HepG2 (cell line): ENCODE measurements around the gene FAM9C.

ENCODE experiments used
- POLR2A ChIP-seq, 2 experiments: IDR thresholded peaks; 2 replicates each; pipeline ENCODE4 v1.6.1; 2011; ENCODE audit warnings: low read depth in 2 of 2, low read length in 2 of 2, mild to moderate bottlenecking in 1 of 2, moderate library complexity in 1 of 2; ENCODE audit not compliant: insufficient read depth in 1 of 2
- SUZ12 ChIP-seq: fragments of 150-350 bp; IDR thresholded peaks from 2 replicates; pipeline ENCODE4 v1.6.1; 2014; ENCODE audit warnings: low read depth, low read length
- ZNF484 ChIP-seq: sonication (generic); formaldehyde crosslinking; IDR thresholded peaks from 2 replicates; pipeline ENCODE4 v1.5.1; 2020; ENCODE audit warnings: mild to moderate bottlenecking, low read depth, missing genetic modification reagents, borderline replicate concordance
- ZNF562 ChIP-seq: sonication (generic); formaldehyde crosslinking; IDR thresholded peaks from 2 replicates; pipeline ENCODE4 v1.8.0; 2022; ENCODE audit warnings: missing genetic modification reagents, borderline replicate concordance
- ZNF589 ChIP-seq: sonication (generic); formaldehyde crosslinking; conservative IDR thresholded peaks from 2 replicates; pipeline ENCODE4 v1.8.0; 2022; ENCODE audit warnings: mild to moderate bottlenecking, moderate library complexity, missing genetic modification reagents
- TF ChIP-seq, protein P1 (sequence below): sonication (generic); formaldehyde crosslinking; IDR thresholded peaks from 2 replicates; pipeline ENCODE4 v1.5.0; 2020; ENCODE audit warnings: mild to moderate bottlenecking, missing genetic modification reagents, moderate library complexity
- TF ChIP-seq, protein P2 (sequence below), 2 experiments: IDR thresholded peaks; 2 replicates each; pipeline ENCODE4 v1.6.1; 2011 to 2012; ENCODE audit warnings: low read length in 2 of 2, borderline replicate concordance in 1 of 2, low read depth in 1 of 2, mild to moderate bottlenecking in 1 of 2, moderate library complexity in 1 of 2

DNA sequence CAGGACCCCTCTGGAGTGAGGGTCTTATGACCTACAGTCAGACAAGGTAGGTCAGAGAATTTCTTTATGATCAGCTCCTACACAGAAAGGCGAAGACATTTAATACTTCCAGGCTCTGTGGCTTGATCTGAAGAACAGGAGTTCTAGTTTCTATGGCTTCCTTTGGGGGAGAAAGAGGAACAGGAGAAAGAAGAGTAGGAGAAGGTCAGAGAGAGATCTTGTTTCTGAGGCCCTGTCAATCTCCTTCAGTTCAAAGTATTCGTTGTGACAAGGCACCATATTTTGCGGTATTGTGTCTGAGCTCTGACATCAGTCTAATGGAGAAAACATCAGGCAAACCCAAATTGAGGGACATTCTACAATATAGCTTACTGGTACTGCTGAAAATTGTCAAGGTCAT, 52.8 kb downstream of the FAM9C start:
- no peak for TF ChIP-seq SUZ12
- no peak for TF ChIP-seq ZNF484 (CRISPR knock-in tag)
- TF ChIP-seq, protein P1, sequence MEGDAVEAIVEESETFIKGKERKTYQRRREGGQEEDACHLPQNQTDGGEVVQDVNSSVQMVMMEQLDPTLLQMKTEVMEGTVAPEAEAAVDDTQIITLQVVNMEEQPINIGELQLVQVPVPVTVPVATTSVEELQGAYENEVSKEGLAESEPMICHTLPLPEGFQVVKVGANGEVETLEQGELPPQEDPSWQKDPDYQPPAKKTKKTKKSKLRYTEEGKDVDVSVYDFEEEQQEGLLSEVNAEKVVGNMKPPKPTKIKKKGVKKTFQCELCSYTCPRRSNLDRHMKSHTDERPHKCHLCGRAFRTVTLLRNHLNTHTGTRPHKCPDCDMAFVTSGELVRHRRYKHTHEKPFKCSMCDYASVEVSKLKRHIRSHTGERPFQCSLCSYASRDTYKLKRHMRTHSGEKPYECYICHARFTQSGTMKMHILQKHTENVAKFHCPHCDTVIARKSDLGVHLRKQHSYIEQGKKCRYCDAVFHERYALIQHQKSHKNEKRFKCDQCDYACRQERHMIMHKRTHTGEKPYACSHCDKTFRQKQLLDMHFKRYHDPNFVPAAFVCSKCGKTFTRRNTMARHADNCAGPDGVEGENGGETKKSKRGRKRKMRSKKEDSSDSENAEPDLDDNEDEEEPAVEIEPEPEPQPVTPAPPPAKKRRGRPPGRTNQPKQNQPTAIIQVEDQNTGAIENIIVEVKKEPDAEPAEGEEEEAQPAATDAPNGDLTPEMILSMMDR (CRISPR knock-in tag), result no peak
- TF ChIP-seq ZNF589 (CRISPR knock-in tag), result no peak
- TF ChIP-seq ZNF562 (CRISPR knock-in tag), result no peak
- TF ChIP-seq POLR2A (IDR thresholded peaks at IDR 0.05; ENCODE audit: insufficient read depth in 1 of 2, low read depth in 2 of 2, low read length in 2 of 2), result no peak
- TF ChIP-seq, protein P2, sequence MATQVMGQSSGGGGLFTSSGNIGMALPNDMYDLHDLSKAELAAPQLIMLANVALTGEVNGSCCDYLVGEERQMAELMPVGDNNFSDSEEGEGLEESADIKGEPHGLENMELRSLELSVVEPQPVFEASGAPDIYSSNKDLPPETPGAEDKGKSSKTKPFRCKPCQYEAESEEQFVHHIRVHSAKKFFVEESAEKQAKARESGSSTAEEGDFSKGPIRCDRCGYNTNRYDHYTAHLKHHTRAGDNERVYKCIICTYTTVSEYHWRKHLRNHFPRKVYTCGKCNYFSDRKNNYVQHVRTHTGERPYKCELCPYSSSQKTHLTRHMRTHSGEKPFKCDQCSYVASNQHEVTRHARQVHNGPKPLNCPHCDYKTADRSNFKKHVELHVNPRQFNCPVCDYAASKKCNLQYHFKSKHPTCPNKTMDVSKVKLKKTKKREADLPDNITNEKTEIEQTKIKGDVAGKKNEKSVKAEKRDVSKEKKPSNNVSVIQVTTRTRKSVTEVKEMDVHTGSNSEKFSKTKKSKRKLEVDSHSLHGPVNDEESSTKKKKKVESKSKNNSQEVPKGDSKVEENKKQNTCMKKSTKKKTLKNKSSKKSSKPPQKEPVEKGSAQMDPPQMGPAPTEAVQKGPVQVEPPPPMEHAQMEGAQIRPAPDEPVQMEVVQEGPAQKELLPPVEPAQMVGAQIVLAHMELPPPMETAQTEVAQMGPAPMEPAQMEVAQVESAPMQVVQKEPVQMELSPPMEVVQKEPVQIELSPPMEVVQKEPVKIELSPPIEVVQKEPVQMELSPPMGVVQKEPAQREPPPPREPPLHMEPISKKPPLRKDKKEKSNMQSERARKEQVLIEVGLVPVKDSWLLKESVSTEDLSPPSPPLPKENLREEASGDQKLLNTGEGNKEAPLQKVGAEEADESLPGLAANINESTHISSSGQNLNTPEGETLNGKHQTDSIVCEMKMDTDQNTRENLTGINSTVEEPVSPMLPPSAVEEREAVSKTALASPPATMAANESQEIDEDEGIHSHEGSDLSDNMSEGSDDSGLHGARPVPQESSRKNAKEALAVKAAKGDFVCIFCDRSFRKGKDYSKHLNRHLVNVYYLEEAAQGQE (IDR thresholded peaks at IDR 0.05; ENCODE audit: borderline replicate concordance in 1 of 2, low read depth in 1 of 2, low read length in 2 of 2), result no peak
